ENCODE results near the gene SHFL. TPM values are rescaled to one million over a fixed set of nuclear protein-coding genes. Genes with fewer than 3 reads are reported as not detected.

SHFL gene
- total RNA-seq, 2 experiments from 2014 or later: 28.3 to 31.9 TPM

DNA sequence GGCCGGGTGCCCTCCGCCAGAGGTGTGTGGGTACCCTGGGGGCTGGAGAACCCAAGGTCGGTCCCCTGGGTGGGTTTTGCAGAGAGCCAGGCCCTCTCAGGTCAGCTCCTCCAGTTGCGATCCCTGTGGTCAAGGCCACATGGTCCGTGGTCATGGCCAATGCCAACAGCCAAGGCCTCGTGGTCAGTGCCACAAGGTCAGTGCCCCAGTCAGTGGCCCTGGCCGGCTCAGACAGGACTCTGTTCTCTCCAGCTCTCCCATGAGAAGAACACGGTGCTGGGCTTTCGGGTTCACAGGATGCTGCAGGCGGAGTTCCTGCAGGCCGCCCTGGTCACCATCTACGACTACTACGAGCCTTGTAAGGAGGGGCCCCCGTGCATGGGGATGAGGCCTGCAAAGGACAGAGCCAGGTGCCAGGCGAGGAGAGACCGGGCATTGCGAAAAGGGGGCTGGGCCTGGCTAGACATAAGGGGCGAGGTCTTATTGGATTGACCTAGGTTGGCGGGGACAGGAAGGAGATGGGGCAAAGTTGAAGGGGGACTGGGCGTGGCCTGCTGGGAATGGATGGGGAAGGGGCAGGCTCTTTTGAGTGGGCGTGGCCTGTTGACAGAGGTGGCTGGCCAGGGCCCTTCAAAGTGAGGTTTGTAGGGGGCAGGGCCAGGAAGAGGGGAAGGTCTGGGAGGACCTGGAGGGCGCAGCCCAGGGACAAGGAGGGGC is 15.2 kb upstream of the SHFL start:
- no peaks in the 10 kb centered on the region for H3K36me3 Mint-ChIP-seq (ENCODE audit: low read depth)
- DNase-seq: no peak

DNA sequence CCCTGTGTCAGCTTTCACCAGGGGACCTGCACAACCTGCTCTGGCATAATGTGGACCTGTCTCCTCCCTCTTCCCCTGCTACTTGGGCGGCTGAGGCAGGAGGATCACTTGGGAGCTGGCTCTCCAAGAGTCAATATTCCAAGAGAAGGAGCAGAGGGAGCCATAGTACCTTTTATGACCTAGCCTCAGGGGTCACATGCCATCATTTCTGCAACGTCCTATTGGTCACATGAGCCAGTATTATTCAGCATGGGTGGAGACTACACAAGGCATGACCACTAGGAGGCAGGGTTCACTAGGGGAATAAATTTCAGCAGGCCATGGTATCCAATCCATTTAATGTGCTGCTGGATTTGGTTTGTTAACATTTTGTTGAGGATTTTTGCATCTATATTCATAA is 12.0 kb upstream of the SHFL start:
- H3K4me3 Mint-ChIP-seq: no peak overlapping the region
- DNase-seq: peak; percentile 67
- CTCF ChIA-PET: interaction anchor here (0.6 to 2.2 kb wide), 7 partner anchors 10 to 176 kb away, joined by 3 to 7 read pairs (median 3); no protein-coding TSS in a partner anchor
- H3K36me3 Mint-ChIP-seq (ENCODE audit: low read depth): no peaks in the 10 kb centered on the region
- intact Hi-C loops (cut with micrococcal nuclease): loop anchor here (1.0 to 2.0 kb wide), 2 partner anchors 39 to 177 kb away; no protein-coding TSS in a partner anchor
- peaks cover 6% of the 10 kb centered on the region for H3K9me3 Mint-ChIP-seq
- H3K27ac Mint-ChIP-seq: no peak overlapping the region
- no peaks in the 10 kb centered on the region for H3K4me1 Mint-ChIP-seq (ENCODE audit: low read depth)
- H3K27me3 Mint-ChIP-seq (ENCODE audit: low read depth): no peaks in the 10 kb centered on the region

More for the DNA sequence above, 15.2 kb upstream of the SHFL start:
- Mint-ChIP-seq H3K4me3 (no peak overlapping the region), H3K9me3 (peaks cover 6% of the 10 kb centered on the region), H3K27ac (no peak overlapping the region), H3K4me1 (ENCODE audit: low read depth) (no peaks in the 10 kb centered on the region), H3K27me3 (ENCODE audit: low read depth) (no peaks in the 10 kb centered on the region)
- intact Hi-C loops (cut with micrococcal nuclease): no loop called here
- CTCF ChIA-PET: no interaction called here

DNA sequence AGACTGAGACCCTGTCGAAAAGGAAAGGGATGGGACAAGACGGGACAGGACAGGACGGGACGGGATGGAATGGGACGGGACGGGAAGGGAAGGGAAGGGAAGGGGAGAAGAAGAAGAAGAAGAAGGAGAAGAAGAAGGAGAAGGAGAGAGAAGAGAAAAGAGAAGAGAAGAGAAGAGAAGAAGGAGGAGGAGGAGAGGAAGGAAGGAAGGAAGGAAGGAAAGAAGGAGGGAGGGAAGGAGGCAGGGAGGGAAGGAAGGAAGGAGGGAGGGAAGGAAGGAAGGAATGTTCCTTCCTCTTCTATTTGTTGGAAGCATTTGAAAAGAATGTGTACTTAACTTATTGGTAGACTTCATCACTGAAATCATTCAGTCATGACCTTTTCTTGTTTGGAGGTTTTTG is 9.6 kb upstream of the SHFL start:
- no peak for DNase-seq
- CTCF ChIA-PET: interaction anchor here (0.7 kb wide), 1 partner anchor 45 kb away, joined by 5 read pairs; no protein-coding TSS in a partner anchor
- Mint-ChIP-seq H3K27ac (no peak overlapping the region), H3K27me3 (ENCODE audit: low read depth) (no peaks in the 10 kb centered on the region), H3K4me1 (ENCODE audit: low read depth) (no peaks in the 10 kb centered on the region), H3K4me3 (no peak overlapping the region), H3K9me3 (peaks cover 6% of the 10 kb centered on the region), H3K36me3 (ENCODE audit: low read depth) (no peaks in the 10 kb centered on the region)
- intact Hi-C loops (cut with micrococcal nuclease): no loop called here

DNA sequence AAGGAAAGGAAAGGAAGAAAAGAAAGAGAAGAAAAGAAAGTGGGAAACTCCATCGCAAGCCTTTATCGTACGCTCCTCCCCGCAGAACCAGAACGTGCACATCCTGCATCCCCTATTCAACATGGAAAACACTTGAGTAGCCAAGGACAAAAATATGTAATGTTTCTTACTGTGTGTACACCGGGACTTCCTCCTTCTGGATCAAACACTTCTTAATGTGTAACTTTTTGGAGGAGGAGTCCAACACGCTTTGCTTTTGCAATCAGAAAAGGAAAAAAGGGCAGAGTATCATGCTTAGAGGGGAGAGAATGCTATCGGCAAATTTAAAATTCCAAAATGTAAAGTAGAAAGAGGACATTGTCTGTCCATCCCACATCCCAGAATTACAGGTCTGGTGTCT is 7.8 kb upstream of the SHFL start:
- Mint-ChIP-seq H3K4me1 (ENCODE audit: low read depth) (no peaks in the 10 kb centered on the region), H3K4me3 (no peak overlapping the region), H3K27me3 (ENCODE audit: low read depth) (no peaks in the 10 kb centered on the region), H3K9me3 (peaks cover 4% of the 10 kb centered on the region), H3K36me3 (ENCODE audit: low read depth) (no peaks in the 10 kb centered on the region), H3K27ac (no peak overlapping the region)
- no peak for DNase-seq
- intact Hi-C loops (cut with micrococcal nuclease): no loop called here
- CTCF ChIA-PET: no interaction called here

DNA sequence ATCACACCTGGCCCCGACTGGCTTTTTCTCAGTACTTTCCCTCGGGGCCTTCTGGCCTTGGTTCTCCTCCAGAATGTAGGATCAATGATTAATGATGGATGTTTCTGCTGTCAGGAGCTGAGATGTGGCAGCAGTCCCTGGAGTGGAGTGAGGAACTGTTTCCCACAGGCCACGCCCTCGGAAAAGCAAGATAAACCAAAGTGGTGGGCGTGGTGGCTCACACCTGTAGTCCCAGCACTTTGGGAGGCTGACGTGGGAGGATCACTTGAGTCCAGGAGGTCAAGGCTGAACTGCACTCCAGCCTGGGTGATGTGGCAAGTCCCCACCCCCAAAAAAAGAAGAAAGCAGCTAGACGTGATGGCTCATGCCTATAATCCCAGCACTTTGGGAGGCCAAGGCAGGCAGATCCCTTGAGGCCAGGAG is 7.1 kb upstream of the SHFL start:
- no peak overlapping the region for H3K27ac Mint-ChIP-seq
- intact Hi-C loops (cut with micrococcal nuclease): no loop called here
- peaks cover 3% of the 10 kb centered on the region for H3K9me3 Mint-ChIP-seq
- no peaks in the 10 kb centered on the region for H3K27me3 Mint-ChIP-seq (ENCODE audit: low read depth)
- CTCF ChIA-PET: no interaction called here
- H3K4me3 Mint-ChIP-seq: no peak overlapping the region
- H3K4me1 Mint-ChIP-seq (ENCODE audit: low read depth): no peaks in the 10 kb centered on the region
- no peaks in the 10 kb centered on the region for H3K36me3 Mint-ChIP-seq (ENCODE audit: low read depth)
- no peak for DNase-seq

DNA sequence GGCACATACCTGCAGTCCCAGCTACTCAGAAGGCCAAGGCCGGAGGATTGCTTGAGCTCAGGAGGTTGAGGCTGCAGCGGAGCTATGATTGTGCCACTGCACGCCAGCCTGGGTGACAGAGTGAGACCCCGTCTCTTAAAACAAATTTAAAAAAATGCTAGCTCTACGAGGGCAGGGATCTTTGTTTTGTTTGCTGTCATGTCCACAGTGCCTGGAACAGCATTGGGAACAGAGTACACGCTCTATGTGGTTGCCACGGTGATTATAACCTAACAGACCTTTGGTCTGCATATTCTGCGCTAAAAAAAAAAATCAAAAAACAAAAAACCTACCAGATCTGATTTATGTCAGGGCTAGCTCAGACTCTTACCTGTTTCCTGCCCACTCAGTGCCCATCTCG is 2.2 kb upstream of the SHFL start:
- CTCF ChIA-PET: interaction anchor here (0.6 to 1.1 kb wide), 2 partner anchors 9 to 38 kb away, joined by 3 read pairs; no protein-coding TSS in a partner anchor
- Mint-ChIP-seq H3K9me3 (no peaks in the 10 kb centered on the region), H3K4me1 (ENCODE audit: low read depth) (peaks cover 8% of the 10 kb centered on the region), H3K27ac (no peak overlapping the region), H3K4me3 (no peak overlapping the region), H3K36me3 (ENCODE audit: low read depth) (peaks cover 3% of the 10 kb centered on the region), H3K27me3 (ENCODE audit: low read depth) (no peaks in the 10 kb centered on the region)
- intact Hi-C loops (cut with micrococcal nuclease): no loop called here
- no peak for DNase-seq

DNA sequence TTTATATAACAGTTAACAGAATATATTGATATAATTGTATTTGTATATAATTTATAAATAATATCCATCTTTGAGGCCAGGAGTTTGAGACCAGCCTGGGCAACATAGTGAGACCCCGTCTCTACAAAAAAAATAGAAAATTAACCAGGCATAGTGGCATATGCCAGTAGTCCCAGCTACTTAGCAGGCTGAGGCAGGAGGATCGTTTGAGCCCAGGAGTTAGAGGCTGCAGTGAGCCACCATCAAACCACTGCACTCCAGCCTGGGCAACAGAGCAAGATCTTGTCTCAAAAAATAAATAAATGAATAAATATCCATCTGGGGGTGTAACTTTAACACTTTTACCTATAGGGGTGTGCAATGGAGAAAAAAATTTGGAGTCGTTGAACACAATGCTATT is 1.3 kb upstream of the SHFL start:
- no peaks in the 10 kb centered on the region for H3K9me3 Mint-ChIP-seq
- H3K4me3 Mint-ChIP-seq: no peak overlapping the region
- H3K27ac Mint-ChIP-seq: no peak overlapping the region
- intact Hi-C loops (cut with micrococcal nuclease): no loop called here
- H3K4me1 Mint-ChIP-seq (ENCODE audit: low read depth): peaks cover 8% of the 10 kb centered on the region
- no peaks in the 10 kb centered on the region for H3K27me3 Mint-ChIP-seq (ENCODE audit: low read depth)
- no peak for DNase-seq
- CTCF ChIA-PET: interaction anchor here (0.8 to 1.1 kb wide), 2 partner anchors 14 to 37 kb away, joined by 3 read pairs; no protein-coding TSS in a partner anchor
- peaks cover 3% of the 10 kb centered on the region for H3K36me3 Mint-ChIP-seq (ENCODE audit: low read depth)

DNA sequence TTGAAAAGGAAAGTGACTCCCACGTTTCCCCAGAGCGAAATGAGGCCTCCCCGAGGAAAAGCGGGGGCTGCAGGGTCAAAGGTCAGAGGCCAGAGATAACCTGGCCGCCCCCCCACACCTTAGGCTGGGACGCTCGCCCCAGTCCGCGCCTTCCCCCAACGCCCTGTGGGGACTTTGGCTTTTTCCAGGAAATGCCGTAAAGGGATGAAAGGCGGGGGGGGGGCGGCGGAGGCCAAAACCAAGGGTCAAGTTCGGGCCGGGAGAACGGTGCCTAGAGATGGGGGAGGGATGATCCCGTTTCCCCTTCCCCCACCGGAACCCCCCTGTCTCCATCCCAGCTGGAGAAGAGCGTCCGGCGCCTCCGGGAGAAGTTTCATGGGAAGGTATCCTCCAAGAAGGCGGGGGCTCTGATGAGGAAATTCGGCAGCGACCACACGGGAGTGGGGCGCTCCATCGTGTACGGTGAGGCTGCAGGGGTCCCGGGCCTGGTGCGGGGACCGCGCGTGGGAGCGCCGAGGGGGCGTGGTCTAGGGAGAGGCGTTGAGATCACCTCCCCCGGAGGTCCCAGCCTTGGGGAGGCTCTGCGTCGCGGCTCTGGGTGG is 575 bp downstream of the SHFL start:
- CTCF ChIA-PET: no interaction called here
- intact Hi-C loops (cut with micrococcal nuclease): loop anchor here (1.0 kb wide), 2 partner anchors 20 to 109 kb away; partner anchors contain the start of gene PPAN
- no peaks in the 10 kb centered on the region for H3K9me3 Mint-ChIP-seq
- DNase-seq: peak; percentile 31
- peak overlapping the region; percentile 18 for H3K27ac Mint-ChIP-seq
- H3K36me3 Mint-ChIP-seq (ENCODE audit: low read depth): peaks cover 9% of the 10 kb centered on the region
- H3K4me1 Mint-ChIP-seq (ENCODE audit: low read depth): peaks cover 8% of the 10 kb centered on the region
- H3K4me3 Mint-ChIP-seq: peak overlapping the region; percentile 80
- H3K27me3 Mint-ChIP-seq (ENCODE audit: low read depth): no peaks in the 10 kb centered on the region

DNA sequence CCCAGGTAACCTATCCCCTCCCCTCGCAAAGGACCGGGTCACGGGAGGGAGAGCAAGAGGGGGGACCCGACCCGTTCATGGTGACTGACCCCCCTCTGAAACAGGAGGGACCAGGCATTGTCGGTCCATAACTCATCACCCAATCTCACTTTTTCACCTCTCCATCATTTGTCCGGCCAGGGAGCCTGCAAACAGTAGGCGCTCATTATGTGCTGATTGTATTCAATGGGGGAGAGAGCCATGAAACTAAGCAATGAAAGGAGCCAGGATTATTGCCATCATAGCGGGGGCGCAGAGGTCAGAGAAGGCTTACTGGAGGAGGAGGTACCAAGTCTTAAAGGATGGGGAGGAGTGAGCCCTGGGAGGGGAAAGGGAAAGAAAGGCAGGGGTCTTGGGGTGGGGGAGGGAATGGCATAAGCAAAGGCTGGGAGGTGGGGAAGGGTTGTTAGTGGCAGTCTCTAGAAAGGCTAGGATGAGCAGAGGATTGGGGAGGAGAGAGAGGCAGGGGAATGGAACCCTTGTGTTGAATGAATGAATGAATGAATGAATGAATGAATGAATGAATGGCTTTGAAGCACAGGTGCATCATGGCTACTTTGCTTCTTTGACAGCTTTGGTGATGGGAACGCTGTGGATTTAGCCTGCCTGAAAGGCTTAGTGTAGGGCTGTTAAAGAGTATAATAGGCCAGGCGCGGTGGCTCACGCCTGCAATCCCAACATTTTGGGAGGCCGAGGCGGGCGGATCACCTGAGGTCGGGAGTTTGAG is 1.4 kb downstream of the SHFL start:
- H3K36me3 Mint-ChIP-seq (ENCODE audit: low read depth): peaks cover 11% of the 10 kb centered on the region
- intact Hi-C loops (cut with micrococcal nuclease): no loop called here
- no peak for DNase-seq
- CTCF ChIA-PET: interaction anchor here (0.7 kb wide), 1 partner anchor 253 kb away, joined by 4 read pairs; no protein-coding TSS in a partner anchor
- no peaks in the 10 kb centered on the region for H3K27me3 Mint-ChIP-seq (ENCODE audit: low read depth)
- H3K4me1 Mint-ChIP-seq (ENCODE audit: low read depth): peaks cover 8% of the 10 kb centered on the region
- H3K4me3 Mint-ChIP-seq: peak overlapping the region; percentile 80
- peak overlapping the region; percentile 31 for H3K27ac Mint-ChIP-seq
- H3K9me3 Mint-ChIP-seq: no peaks in the 10 kb centered on the region

DNA sequence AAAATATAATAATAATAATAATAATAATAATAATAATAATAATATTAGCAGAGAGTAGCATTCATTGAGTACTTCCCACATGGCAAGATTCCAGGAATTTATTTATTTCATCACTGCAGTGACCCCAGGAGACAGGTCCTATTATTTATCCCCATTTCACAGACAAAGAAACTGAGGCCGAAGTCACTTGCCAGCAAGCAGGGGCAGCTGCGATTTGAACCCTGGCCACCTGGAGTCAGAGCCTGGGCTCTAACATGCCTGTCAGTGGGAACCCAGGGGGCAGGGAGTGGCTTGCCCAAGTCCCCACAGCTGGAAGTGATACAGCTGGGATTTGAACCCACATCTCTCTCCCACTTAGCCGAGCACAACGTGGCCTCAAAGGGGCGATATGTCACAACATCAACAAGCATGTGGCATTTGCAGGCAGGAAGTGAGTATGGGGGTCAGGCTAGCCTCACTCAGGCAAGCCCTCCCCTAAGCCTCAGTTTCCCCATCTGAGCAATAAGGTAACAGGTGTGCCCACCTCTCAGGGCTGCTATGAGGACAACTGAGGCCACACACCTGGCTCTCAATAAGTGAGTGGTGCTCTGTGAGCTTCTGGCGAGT is 2.9 kb downstream of the SHFL start:
- Mint-ChIP-seq H3K27me3 (ENCODE audit: low read depth) (no peaks in the 10 kb centered on the region), H3K4me1 (ENCODE audit: low read depth) (peaks cover 8% of the 10 kb centered on the region), H3K9me3 (no peaks in the 10 kb centered on the region), H3K4me3 (no peak overlapping the region), H3K27ac (peak overlapping the region; percentile 69), H3K36me3 (ENCODE audit: low read depth) (peaks cover 23% of the 10 kb centered on the region)
- CTCF ChIA-PET: interaction anchor here (0.6 to 1.0 kb wide), 2 partner anchors 15 to 23 kb away, joined by 3 read pairs; no protein-coding TSS in a partner anchor
- DNase-seq: no peak
- intact Hi-C loops (cut with micrococcal nuclease): no loop called here

DNA sequence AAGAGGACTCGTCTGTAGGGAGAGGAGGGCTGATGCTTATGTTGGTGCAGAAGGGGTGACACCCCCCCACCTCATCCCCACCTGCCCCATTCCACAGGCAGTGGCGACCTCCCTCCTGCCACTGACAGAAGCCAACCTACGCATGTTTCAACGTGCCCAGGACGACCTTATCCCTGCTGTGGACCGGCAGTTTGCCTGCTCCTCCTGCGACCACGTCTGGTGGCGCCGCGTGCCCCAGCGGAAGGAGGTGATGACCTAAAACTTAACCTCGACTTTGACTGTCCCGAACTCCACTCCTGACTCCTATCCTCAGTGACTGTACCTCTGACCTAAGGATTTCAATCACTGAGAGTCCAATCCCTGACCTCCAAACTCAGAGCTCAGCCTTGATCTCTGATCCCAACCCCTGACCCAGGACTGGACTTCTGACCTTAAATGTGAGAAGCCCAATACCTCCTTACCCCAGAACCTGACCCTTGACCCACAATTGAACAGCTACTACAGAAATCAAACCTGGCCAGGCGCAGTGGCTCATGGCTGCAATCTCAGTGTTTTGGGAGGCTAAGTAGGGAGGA is 3.8 kb downstream of the SHFL start:
- peaks cover 28% of the 10 kb centered on the region for H3K36me3 Mint-ChIP-seq (ENCODE audit: low read depth)
- no peaks in the 10 kb centered on the region for H3K9me3 Mint-ChIP-seq
- H3K4me1 Mint-ChIP-seq (ENCODE audit: low read depth): peaks cover 8% of the 10 kb centered on the region
- no peaks in the 10 kb centered on the region for H3K27me3 Mint-ChIP-seq (ENCODE audit: low read depth)
- no peak overlapping the region for H3K4me3 Mint-ChIP-seq
- intact Hi-C loops (cut with micrococcal nuclease): no loop called here
- CTCF ChIA-PET: no interaction called here
- DNase-seq: no peak
- peak overlapping the region; percentile 74 for H3K27ac Mint-ChIP-seq

DNA sequence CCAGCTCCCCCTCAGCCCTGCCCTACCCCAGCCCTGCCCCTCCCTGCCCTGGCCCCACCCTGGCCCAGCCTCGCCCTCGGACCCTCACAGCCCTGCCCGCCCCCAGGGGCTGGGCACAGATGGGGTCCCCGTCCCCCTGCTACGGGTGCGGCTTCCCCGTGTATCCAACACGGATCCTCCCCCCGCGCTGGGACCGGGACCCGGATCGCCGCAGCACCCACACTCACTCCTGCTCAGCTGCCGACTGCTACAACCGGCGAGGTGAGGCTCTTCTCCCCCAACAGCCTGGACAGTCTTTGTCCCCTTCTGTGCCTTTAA is 5.2 kb downstream of the SHFL start:
- H3K27ac Mint-ChIP-seq: no peak overlapping the region
- H3K27me3 Mint-ChIP-seq (ENCODE audit: low read depth): no peaks in the 10 kb centered on the region
- DNase-seq: no peak
- no peak overlapping the region for H3K4me3 Mint-ChIP-seq
- intact Hi-C loops (cut with micrococcal nuclease): no loop called here
- CTCF ChIA-PET: no interaction called here
- peaks cover 12% of the 10 kb centered on the region for H3K4me1 Mint-ChIP-seq (ENCODE audit: low read depth)
- H3K36me3 Mint-ChIP-seq (ENCODE audit: low read depth): peaks cover 32% of the 10 kb centered on the region
- H3K9me3 Mint-ChIP-seq: no peaks in the 10 kb centered on the region
